ENCODE measurements around the gene INPP1. TPM values are rescaled to one million over a fixed set of nuclear protein-coding genes. Genes with fewer than 3 reads are reported as not detected.
"Not testable (repeated sequence)": the region's sequence is repeated elsewhere in the genome, so short reads cannot be mapped to it uniquely, and the experiment has no call there.

Gene INPP1
- total RNA-seq, 1 experiment from 2014 or later: 23.2 TPM

DNA sequence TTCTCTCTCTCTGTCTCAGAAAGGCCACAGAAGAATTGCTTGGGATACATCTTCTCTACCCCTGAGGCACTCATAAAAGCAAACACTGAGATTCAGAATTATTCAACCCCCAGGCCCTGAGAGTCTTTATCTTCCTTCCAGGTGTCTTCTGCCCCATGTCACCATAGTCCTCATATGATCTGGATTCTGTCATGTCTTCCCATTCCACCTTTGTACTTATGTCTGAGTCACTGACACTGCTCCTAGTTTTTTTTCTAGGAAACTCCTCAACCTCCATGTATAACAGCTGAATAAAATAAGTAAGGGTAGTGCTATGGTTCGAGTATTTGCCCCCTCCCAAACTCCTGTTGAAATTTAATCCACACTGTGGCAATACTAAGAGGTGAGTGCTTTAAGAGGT lies 35.4 kb upstream of the INPP1 start:
- no peaks in the 10 kb centered on the region for H3K27me3 Mint-ChIP-seq (ENCODE audit: insufficient read depth, unreplicated experiment)
- CTCF ChIA-PET: no interaction called here

DNA sequence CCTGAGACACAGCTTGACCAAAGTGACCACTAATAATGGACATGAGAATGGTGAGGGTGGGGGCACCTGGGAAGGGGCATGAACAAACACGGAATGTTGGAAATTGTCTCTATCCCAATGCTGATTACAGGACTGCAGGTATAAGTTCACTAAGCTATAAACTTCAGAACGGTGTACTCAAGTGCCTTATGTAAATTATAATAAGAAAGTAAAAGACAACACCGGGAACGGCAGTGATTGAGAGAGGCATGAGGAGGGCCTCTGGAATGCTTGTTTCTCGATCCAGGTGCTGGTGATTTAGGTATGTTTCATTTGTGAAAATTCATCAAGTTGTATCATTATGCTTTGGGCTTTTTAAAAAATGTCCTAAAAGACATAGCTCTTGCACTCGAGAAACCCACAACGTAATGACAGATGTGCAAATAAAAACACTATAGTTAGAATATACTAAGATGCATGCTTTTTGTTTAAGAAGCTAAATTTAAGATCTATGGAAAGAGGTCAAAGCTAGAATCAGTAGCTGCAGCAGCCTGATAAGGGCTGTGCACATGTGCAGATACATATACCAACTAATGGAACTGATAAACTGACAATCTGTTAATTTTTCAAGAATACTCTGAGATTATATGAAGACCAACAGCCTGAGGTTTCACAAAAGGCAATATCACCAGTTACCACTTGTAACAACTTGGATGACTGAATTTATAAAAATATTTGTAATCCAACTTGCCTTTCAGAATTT lies 31.3 kb upstream of the INPP1 start:
- CTCF ChIA-PET: no interaction called here
- BruUV-seq (replicated peaks): no TSS peak
- Mint-ChIP-seq H3K27ac (ENCODE audit: unreplicated experiment) (no peak overlapping the region), H3K4me1 (ENCODE audit: low read depth, unreplicated experiment) (no peaks in the 10 kb centered on the region), H3K36me3 (ENCODE audit: insufficient read depth, unreplicated experiment) (peaks cover 6% of the 10 kb centered on the region), H3K4me3 (ENCODE audit: unreplicated experiment) (no peak overlapping the region), H3K9me3 (ENCODE audit: unreplicated experiment) (no peaks in the 10 kb centered on the region), H3K27me3 (ENCODE audit: insufficient read depth, unreplicated experiment) (no peaks in the 10 kb centered on the region)
- no peak for DNase-seq
- H3K27me3 ChIP-seq (replicated peaks; ENCODE audit: control insufficient read depth, insufficient read depth, low read length): no peaks in the 10 kb centered on the region
- POLR2A ChIA-PET: no interaction called here
- H3K4me3 ChIP-seq (ENCODE audit: low read depth, low read length): no peak overlapping the region
- TF ChIP-seq, protein P1, sequence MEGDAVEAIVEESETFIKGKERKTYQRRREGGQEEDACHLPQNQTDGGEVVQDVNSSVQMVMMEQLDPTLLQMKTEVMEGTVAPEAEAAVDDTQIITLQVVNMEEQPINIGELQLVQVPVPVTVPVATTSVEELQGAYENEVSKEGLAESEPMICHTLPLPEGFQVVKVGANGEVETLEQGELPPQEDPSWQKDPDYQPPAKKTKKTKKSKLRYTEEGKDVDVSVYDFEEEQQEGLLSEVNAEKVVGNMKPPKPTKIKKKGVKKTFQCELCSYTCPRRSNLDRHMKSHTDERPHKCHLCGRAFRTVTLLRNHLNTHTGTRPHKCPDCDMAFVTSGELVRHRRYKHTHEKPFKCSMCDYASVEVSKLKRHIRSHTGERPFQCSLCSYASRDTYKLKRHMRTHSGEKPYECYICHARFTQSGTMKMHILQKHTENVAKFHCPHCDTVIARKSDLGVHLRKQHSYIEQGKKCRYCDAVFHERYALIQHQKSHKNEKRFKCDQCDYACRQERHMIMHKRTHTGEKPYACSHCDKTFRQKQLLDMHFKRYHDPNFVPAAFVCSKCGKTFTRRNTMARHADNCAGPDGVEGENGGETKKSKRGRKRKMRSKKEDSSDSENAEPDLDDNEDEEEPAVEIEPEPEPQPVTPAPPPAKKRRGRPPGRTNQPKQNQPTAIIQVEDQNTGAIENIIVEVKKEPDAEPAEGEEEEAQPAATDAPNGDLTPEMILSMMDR (IDR thresholded peaks at IDR 0.05; ENCODE audit: insufficient read depth in 1 of 2, low read depth in 1 of 2, low read length in 1 of 2, severe bottlenecking in 1 of 2, unreplicated experiment in 1 of 2): no peak
- H3K36me3 ChIP-seq (ENCODE audit: control insufficient read depth, insufficient read depth, low read length): no peaks in the 10 kb centered on the region
- H3K4me1 ChIP-seq: peaks cover 8% of the 10 kb centered on the region; the same call in 1 of the 2 replicates
- no peaks in the 10 kb centered on the region for H3K9me3 ChIP-seq
- intact Hi-C loops (cut with micrococcal nuclease; ENCODE audit: unreplicated experiment): loop anchor here (10.0 kb wide), 1 partner anchor 327 kb away; no protein-coding TSS in a partner anchor

More for the DNA sequence above, 35.4 kb upstream of the INPP1 start:
- H3K9me3 ChIP-seq: no peaks in the 10 kb centered on the region
- Mint-ChIP-seq H3K4me1 (ENCODE audit: low read depth, unreplicated experiment) (no peaks in the 10 kb centered on the region), H3K27ac (ENCODE audit: unreplicated experiment) (no peak overlapping the region), H3K36me3 (ENCODE audit: insufficient read depth, unreplicated experiment) (peaks cover 6% of the 10 kb centered on the region), H3K9me3 (ENCODE audit: unreplicated experiment) (no peaks in the 10 kb centered on the region), H3K4me3 (ENCODE audit: unreplicated experiment) (no peak overlapping the region)
- POLR2A ChIA-PET: no interaction called here
- TF ChIP-seq, protein P1 (IDR thresholded peaks at IDR 0.05; ENCODE audit: insufficient read depth in 1 of 2, low read depth in 1 of 2, low read length in 1 of 2, severe bottlenecking in 1 of 2, unreplicated experiment in 1 of 2): no peak
- intact Hi-C loops (cut with micrococcal nuclease; ENCODE audit: unreplicated experiment): no loop called here
- no peaks in the 10 kb centered on the region for H3K4me1 ChIP-seq
- H3K27me3 ChIP-seq (replicated peaks; ENCODE audit: control insufficient read depth, insufficient read depth, low read length): no peaks in the 10 kb centered on the region
- no peaks in the 10 kb centered on the region for H3K36me3 ChIP-seq (ENCODE audit: control insufficient read depth, insufficient read depth, low read length)
- no peak for DNase-seq
- BruUV-seq (replicated peaks): no TSS peak
- H3K4me3 ChIP-seq (ENCODE audit: low read depth, low read length): no peak overlapping the region

DNA sequence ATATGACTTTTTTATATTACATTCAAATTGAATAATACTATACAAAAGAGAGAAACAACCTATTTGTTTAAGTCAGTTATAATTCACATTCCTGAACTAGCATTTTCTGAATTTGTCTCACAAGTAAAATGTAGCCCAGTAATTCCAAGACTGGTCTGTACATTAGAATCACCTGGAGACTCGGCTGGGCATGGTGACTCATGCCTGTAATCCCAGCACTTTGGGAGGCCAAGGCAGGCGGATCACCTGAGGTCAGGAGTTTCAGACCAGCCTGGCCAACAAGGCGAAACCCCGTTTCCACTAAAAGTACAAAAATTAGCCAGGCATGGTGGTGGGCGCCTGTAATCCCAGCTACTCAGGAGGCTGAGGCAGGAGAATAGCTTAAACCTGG lies 30.8 kb upstream of the INPP1 start:
- BruUV-seq (replicated peaks); H3K9me3 Mint-ChIP-seq (ENCODE audit: unreplicated experiment); H3K27ac Mint-ChIP-seq (ENCODE audit: unreplicated experiment); H3K4me1 ChIP-seq; POLR2A ChIA-PET; H3K4me3 Mint-ChIP-seq (ENCODE audit: unreplicated experiment); CTCF ChIA-PET; H3K36me3 ChIP-seq (ENCODE audit: control insufficient read depth, insufficient read depth, low read length); H3K36me3 Mint-ChIP-seq (ENCODE audit: insufficient read depth, unreplicated experiment); H3K27me3 Mint-ChIP-seq (ENCODE audit: insufficient read depth, unreplicated experiment); H3K4me3 ChIP-seq (ENCODE audit: low read depth, low read length); H3K4me1 Mint-ChIP-seq (ENCODE audit: low read depth, unreplicated experiment); H3K27me3 ChIP-seq (replicated peaks; ENCODE audit: control insufficient read depth, insufficient read depth, low read length); H3K9me3 ChIP-seq; DNase-seq: not testable (repeated sequence)
- intact Hi-C loops (cut with micrococcal nuclease; ENCODE audit: unreplicated experiment): loop anchor here (10.0 kb wide), 1 partner anchor 328 kb away; no protein-coding TSS in a partner anchor
